ENCODE data around the gene ARHGEF3.

DNA sequence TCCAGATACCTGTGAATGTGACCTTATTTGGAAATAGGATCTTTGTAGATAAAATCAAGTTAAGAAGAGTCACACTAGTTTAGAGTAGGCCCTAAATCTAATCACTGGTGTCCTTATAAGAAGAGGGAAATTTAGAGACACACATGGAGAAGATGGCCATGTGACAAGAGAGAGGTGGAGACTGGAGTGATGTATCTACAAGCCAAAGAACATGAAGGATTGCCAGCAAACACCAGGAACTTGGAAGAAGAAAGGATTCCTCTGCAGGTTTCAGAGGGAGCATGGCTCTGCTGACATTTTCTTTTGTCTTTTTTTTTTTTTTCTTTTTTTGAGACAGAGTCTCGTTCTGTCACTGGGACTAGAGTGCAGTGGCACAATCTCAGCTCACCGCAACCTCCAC, 20.8 kb downstream of the ARHGEF3 start:
- TF ChIP-seq SUZ12 (IDR thresholded peaks at IDR 0.05; ENCODE audit: extremely low read depth, insufficient read depth, insufficient read length), result no peak
- no peak for TF ChIP-seq ZNF274 (IDR thresholded peaks at IDR 0.05; ENCODE audit: low read depth, low read length)

Measured in NT2/D1 (cell line).